Islet of Langerhans (tissue), 1 donor: Measurements from ENCODE around the gene CNTNAP5.

Experiments used
- FAIRE-seq: peaks from one replicate; lab custom pipeline; 2011; peaks lifted over from hg19 to GRCh38; lab: Jason Lieb, UNC

The CNTNAP5 gene

DNA sequence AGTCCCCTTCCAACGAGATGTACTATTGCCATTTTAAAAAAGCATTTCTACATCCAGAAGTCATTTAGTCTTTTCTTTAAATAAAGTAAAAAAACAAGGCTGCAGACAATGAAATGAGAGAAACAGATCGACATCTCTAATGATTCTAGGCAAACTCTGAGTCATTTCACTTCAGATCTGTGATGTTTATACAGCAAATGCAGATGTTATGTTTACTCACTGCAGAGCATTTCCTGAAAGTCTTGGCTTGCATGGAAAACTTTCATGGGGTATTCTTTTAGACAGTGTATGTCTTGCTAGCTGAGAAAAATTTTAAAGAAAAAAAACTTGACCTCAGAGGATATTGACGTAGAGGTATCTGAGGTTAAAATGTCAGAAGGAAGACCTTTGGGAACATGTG lies 797.4 kb downstream of the CNTNAP5 start:
- FAIRE-seq: no peak

DNA sequence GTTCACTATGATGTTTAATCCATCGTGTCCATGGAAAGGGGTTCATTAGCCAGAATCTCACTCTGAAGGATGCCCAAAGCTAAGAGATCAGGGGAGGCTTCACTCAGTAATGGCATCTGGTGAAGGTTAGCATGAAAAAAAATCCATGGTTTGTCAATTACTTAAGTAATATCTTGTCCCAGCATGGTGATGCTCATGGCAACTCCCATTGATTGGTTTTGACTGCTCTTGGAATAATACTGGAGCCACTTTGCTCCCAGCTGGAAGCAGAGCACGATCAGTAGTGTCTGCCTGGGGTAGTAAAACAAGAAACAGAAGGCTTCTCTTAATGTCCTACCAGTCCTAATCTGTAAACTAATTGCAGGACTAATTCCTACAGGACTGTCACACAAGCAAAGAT lies 799.4 kb downstream of the CNTNAP5 start:
- FAIRE-seq: no peak

DNA sequence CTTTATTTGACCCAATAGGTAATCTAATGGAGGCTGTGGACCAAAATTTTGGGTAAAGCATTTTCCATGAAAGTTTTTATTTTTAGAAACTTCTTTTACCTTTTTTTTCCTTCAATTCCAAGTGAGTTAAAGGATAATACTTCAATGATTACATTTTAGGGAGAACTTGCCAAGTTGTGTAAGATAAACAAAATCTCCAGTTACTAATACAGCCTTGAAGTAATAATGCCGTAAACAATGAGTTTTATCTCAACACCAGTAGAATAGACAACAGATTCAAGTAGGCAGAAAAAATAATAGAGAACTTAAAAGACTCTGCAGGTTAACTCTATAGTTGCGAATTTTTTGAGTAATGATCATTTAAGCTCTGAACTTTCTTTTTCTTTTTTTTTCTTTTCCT lies 807.4 kb downstream of the CNTNAP5 start:
- no peak for FAIRE-seq

DNA sequence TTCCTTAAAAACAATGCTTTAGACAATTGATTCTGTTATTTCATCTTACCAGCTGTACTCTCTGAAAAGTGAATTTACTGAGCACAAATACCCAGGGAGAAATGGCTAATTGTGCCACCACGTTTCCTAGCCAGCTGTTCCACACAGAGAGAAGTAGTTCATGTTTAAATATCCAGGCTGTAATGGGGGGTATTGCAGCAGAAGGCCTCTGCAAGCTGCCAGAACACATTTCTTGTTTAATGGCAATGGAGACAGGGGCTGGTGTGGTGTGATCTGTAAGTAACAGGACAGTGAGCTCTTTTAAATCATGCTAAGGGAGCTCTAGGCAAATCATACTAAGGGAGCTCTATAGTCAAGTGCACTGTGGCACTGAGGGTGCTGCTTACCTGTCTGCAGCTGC lies 809.2 kb downstream of the CNTNAP5 start:
- FAIRE-seq: no peak

DNA sequence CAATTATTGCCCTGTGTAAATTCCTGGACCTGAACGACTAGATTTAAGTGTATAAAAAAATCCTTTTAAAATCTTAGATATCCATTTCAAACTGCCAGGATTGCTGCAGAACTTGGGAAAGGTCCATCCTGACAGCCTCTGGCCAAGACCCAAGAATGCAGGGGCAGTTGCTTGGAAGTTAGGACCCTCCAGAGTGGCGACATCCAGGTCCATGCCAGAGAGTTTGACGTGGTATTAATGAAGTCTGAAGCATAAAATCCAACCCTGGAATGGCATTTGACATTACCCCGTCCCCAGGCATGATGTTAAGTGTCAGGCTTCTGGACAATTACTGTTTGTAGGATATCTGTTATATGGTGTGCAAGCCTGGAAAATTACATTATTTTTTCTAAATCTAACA lies 810.2 kb downstream of the CNTNAP5 start:
- FAIRE-seq: no peak

DNA sequence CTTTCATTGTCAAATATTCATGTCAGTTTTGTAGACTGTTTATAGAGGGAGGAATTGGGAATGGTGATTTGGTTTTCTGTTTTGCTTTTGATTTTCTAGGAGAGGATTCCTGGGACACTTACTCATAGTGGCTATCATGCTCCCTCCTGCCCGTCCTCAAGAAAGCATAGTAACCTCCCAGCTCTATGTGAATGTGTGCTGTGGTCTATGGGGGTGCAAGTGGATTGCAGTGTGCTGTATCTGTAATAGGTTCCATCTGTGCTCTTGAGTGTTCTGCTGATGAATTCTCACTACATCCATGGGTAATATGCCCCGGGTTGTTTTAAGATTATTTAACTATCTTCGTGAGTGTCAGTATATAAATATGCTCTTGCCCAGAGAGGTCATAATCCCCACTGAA lies 811.3 kb downstream of the CNTNAP5 start:
- no peak for FAIRE-seq

DNA sequence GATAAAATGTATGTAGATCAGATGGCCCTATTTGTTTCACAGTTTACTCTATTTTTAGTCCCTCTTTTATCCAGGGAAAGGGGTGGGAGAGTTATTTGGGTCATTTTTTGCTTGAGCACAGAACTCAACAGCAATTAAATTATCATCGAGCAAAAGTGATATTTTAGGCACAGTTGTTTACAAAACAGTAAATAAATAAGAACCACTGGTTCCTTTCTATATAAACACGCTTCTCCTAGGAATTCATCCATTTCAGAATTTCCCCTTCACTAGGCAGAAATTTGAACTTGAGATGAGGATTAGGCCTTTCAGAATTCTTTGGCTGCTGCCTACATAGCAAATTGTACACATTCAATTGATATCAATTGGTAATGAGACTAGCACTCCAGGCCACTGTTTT lies 812.4 kb downstream of the CNTNAP5 start:
- no peak for FAIRE-seq

DNA sequence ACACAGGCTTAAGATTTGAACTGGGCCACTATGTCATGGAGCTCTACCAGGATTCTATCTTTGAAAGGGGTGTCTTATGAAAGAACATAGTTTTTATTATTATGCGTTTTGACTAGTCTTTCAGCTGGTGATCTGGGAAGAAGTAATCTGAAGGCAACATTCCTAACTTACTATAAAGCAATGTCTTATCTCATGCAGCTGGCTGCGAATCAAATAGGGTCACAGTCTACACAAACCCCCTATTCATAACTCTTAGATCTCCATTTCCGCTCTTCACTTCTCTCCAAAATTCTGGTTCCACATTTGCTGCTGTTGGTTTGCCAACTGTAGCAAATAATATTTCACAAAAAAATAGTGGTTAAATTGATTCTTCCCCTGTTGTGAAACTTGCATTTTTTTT lies 813.3 kb downstream of the CNTNAP5 start:
- no peak for FAIRE-seq

DNA sequence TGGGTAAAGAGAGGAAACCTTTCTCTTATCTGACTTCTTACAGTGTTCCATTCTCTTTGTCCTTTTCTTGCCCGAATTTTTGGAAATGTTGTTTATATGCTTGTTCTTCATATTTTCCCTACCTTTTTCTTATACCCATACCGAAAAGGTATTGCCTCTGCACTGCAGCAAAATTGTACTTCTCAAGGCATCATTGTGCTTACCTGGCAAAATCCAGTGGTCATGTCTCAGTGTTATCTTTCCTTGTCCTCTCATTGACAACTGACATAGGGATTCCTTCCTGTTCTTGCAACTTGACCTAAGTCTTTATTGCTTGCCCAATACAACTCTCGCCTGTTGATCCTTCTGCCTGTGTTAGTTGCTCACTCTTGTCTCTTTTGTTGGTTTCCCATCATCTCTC lies 842.2 kb downstream of the CNTNAP5 start:
- no peak for FAIRE-seq

DNA sequence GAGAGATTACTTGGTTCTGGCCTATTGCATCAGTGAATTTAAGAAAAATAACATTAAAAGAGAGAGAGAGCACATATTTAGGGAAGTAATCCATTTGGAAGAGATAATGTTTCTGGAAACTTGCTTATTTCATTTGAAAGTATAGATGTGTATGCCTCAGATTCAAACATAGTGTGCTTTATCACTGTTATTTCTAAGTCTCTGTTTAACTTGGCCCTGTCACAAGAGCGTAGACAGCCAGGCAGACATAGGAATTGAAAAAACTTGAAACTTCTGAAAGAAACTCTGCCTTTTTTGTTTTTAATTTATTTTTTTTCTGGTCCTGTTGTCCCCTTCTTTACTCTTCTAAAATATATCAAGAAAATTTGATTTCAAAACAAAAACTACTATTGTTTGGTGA lies 849.1 kb downstream of the CNTNAP5 start:
- FAIRE-seq: no peak

DNA sequence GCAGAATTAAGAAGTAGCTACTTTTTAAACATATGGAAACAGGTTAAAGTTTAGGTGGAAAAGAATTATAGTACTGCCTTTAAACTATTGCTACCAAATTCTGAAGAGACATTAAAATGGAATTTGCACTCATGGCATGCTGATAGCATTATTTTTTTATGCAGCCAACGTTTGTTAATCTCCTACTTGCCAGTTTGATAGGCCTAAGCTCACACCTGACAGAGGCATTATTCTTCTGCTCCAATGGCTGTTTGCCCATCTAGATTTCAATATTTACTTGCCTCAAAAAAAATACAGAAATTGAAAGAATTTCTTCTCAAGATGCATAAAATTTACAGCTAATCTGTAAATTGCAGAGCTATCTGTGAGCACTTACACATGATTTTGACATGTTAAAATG lies 849.6 kb downstream of the CNTNAP5 start:
- FAIRE-seq: no peak

DNA sequence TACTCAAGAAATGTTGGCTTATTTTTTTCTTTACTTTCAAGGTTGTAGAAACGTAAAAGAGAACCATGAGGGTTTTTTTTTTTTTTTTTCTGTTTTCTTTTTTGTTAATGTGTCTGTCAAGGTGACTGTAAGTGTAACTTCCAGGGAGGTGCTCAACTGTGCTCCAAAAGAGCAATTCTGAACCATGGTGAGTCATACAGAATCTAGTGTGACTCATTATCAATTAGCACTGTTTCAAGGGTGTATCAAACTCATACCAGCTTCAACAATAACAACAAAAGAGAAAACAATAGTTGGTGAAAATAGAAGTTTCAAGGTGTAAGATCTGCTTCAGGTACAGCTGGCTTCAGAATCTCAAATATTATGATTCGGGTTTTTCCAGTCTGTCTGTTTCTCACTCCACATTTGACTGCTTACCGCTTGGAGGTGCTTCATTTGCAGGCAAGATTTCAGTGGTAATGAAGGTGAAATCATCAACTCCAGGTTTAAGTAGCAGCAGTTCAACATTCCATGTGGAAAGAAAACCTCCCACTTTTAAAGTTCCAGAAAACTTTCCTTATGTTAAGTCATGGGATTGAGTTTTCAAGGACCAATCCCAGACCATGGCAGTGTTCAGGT lies 850.6 kb downstream of the CNTNAP5 start:
- FAIRE-seq: no peak

DNA sequence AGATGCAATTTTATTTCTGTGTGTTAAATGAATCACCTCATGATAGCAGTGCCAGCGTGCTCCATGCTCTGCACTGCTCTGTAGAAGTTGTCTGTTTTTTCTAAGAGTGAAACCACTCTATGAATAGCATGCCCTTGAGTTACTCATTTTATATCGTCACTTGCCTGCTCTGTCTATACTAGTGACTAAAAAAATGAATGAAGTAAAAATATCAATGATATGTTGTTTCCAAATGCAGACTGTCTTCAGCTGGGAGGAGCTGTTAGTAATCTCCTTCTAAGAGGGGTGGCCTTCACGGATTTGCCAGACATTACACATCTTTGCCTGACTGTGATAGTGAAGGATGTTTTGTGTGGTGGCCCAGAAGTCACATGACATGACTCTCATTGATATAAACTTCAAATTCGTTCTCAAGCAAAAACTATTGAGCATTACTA lies 852.1 kb downstream of the CNTNAP5 start:
- FAIRE-seq: no peak

DNA sequence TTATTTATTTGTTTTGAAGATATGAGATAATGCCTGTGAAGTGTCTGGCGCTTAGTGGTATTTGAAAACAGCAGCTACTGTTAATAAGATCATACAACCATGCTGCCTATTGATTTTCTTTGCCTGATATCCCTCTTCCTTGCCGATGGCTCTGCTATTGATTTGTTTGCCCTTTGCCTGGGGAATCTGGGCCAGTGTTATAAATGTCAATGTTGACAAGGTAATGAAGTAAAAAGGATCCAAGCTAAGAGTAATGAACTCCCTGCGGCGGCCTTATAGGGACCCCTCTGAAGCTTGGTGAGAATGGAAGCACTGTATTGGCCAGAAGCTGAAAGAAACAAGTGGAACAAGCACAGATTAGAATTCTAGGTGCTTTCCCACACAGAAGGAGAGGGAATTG lies 854.6 kb downstream of the CNTNAP5 start:
- FAIRE-seq: no peak

DNA sequence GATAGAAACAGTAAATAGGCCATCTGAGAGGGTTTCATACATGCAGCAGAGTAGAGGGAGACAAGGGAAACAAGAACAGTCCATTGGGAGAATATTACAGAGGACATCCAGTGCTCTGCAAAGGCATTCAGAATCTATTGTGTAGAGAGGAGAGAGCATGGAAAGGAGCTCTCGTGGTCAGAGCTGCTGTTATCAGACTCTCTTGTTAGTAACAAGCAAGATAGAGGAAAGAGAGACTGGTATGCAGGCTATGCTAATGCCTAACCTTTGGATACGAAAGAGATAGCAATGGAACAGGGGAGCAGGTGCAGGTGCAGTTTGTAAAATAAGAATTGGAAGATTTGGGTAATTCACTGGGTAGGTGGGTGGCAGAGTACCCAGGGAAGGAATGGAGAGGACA lies 855.9 kb downstream of the CNTNAP5 start:
- FAIRE-seq: no peak

DNA sequence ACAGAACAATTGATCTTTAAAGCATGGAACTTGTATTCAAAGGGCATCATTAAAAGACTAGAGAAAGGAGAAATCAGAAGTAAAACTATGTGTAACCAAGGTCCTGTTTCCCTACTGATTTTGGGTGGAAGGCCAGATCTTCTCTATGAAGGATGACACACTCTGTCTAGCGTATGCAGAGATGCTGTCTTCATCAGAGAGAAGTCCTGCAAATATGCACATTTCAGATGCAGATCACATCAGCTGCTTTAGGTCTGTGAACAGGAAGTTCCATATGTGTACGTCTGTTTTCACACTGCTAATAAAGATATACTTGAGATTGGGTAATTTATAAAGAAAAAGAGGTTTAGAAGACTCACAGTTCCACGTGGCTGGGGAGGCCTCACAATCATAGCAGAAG lies 857.3 kb downstream of the CNTNAP5 start:
- FAIRE-seq: no peak

DNA sequence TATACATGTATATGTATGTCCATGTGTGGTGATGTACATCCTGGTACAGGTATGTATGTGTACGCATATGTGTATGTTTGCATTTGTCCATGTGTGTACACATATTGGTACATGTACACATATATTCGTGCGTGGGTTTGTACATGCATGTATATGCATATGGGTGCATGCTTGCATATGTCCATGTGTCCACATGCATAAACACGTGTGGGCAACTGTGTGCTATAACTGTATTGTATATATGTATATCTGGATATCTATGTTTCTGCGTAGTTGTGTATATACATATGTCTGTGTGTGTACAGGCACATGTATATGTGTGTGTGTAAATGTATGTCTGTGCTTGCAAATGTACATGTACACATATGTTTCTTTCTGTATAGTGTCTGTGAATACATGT lies 858.5 kb downstream of the CNTNAP5 start:
- no peak for FAIRE-seq

DNA sequence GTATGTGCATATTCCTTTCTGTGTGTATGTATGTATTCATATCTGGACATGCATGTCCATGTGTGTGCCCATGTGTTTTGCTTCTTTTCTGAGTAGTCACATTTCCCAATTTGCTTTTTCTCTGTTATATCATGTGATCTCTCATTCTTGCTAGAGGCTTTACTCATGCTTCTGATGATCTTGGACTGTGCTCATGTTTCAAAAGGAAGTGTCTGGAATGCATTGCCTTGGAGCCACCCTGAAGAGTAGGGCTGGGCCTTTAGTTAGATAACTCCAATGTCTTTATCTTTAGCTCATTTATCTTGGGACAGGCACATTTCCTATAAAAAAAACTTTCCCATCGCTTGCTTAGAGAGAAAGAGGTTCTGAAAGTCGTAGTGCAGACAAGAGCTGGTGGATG lies 859.2 kb downstream of the CNTNAP5 start:
- FAIRE-seq: no peak

DNA sequence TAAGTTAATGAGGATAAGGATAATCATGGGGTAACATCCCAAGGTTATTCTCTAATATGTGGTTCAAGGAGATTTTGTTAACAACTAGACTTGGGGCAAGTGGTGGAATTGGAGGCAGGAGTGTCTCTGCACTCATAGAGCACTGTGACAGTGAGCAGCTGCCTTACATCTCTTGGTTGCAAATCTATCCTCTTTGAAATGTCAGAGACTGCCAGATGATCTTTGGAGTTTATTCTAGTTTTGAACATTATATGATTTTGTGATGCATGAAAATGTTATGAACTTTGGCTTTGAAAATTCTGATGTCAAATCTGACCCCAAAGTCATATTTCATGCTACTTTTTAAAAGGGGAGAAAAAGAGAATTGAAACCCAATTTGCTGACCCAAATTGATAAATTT lies 861.1 kb downstream of the CNTNAP5 start:
- no peak for FAIRE-seq

DNA sequence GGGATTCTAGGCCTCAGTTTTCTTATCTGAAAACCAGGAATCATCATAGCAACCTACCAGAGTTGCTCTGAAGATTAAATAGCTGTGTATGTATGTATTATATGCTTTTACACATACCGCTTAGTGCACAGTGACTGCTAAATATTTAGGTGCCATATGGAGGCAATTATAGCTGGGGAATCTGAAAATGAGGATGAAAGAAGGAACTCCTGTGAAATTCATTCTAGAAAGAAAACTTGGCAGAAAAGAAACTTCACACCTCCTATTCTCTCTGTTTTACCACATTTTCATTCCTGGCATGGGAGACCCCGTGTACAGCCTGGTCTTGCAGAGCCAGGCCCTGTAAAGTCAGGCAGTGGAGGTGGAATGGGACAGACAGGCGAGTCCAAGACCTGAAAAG lies 862.4 kb downstream of the CNTNAP5 start:
- FAIRE-seq: no peak

DNA sequence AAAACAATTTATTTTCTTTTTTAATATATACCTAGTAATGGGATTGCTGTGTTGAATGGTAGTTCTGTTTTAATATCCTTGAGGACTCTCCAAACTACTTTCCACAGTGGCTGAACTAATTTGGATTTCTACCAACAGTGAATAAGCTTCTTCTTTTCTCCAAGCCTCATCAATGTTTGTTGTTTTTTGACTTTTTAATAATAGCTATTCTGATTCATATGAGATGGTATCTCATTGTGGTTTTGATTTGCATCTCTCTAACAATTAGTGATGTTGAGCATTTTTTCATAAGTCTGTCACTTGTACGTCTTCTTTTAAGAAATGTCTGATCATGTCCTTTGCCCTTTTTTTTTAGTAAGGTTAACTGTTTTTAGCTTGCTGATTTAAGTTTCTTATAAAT lies 863.3 kb downstream of the CNTNAP5 start:
- no peak for FAIRE-seq

DNA sequence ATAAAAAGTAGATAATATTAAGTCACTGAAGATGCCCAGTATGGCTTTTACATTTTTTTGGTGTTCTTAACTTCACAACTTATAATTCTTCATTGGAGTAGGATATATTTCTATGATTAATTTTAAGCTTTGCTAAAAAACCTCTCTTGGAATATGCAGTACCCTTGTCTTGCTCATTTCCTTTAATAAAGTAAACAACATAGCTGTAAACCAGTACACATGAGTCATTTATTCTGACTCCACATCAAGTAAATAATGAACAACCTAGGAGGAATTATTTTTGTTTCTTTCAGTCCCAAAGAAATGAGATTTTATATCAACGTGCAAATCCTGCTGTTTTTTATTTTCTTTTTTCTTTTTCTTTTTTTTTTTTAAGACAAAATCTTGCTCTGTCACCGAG lies 869.1 kb downstream of the CNTNAP5 start:
- no peak for FAIRE-seq

DNA sequence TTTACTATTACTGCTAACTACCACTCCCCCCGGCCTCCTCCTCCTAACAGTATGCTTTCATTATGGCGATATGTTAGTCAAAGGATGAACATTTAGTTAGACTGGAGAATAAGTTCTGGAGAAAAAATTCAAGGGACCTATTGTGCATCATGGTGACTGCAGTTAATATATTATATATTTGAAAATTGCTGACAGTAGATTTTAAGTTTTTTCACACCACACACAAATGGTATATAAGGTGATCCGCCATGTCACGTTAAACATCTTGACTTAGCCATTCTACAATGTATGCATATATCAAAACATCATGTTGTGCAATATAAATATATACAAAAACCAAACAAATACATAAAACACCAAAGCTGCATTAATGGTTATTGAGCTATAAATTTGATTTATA lies 873.7 kb downstream of the CNTNAP5 start:
- FAIRE-seq: no peak

DNA sequence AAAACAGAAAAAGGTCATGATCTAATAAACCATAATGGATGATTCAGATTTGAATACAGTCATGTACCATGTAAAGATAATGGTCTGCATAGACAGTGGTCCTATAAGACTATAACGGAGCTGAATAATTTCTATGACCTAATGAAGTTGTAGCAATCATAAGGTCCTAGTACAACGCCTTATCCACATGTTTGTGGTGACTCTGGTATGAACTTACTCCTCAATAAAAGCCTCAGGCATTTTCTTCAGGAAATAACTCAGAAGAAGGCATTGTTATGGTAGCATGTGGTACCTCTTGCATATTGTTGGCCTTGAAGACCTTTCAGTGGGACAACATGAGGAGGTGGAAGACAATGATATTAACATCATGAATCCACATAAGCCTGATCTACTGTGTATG lies 883.3 kb downstream of the CNTNAP5 start:
- FAIRE-seq: no peak

DNA sequence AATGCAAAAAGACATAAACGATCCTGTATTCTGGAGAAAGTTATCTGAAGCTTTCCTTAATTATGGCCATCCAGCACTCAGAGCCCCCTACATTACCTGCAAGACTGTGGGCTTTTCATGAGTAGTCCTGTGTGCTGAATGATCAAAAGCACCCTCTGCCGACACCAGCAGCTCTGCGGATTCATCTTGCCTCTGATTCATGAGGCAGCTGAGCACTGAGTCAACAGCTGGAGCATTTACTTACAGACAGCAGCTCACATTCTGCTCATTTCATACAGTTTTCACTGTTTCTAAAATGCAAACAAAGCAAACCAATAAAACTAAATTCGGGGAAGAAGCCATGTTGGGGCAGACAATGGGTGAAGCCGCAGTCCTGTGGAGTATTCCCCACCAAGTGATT lies 886.5 kb downstream of the CNTNAP5 start:
- no peak for FAIRE-seq
